ENCODE results near the gene RAD51B.

The RAD51B gene

GRCh38 chr14:68417009-68417650 lies 597.6 kb downstream of the RAD51B start:
- no peak for DNase-seq (ENCODE audit: extremely low read depth, insufficient read length)
- H3K4me3 ChIP-seq (replicated peaks; ENCODE audit: low read depth, low read length), result no peak overlapping the region
- H3K36me3 ChIP-seq (ENCODE audit: control insufficient read depth, insufficient read depth, low read length), result no peaks in the 10 kb centered on the region
- no peaks in the 10 kb centered on the region for H3K27me3 ChIP-seq (replicated peaks; ENCODE audit: control insufficient read depth, insufficient read depth, low read length)
- no peak for TF ChIP-seq CTCF (IDR thresholded peaks at IDR 0.05; ENCODE audit: insufficient read depth, low read length, poor library complexity, severe bottlenecking)

GRCh38 chr14:68418174-68419118 lies 598.9 kb downstream of the RAD51B start:
- DNase-seq (ENCODE audit: extremely low read depth, insufficient read length), result no peak
- no peaks in the 10 kb centered on the region for H3K27me3 ChIP-seq (replicated peaks; ENCODE audit: control insufficient read depth, insufficient read depth, low read length)
- H3K4me3 ChIP-seq (replicated peaks; ENCODE audit: low read depth, low read length), result no peak overlapping the region
- TF ChIP-seq CTCF (IDR thresholded peaks at IDR 0.05; ENCODE audit: insufficient read depth, low read length, poor library complexity, severe bottlenecking), result no peak
- H3K36me3 ChIP-seq (ENCODE audit: control insufficient read depth, insufficient read depth, low read length), result no peaks in the 10 kb centered on the region

GRCh38 chr14:68420350-68420749 lies 600.8 kb downstream of the RAD51B start:
- Histone ChIP-seq H3K36me3 (ENCODE audit: control insufficient read depth, insufficient read depth, low read length) (no peaks in the 10 kb centered on the region), H3K4me3 (replicated peaks; ENCODE audit: low read depth, low read length) (no peak overlapping the region), H3K27me3 (replicated peaks; ENCODE audit: control insufficient read depth, insufficient read depth, low read length) (no peaks in the 10 kb centered on the region)
- no peak for DNase-seq (ENCODE audit: extremely low read depth, insufficient read length)
- no peak for TF ChIP-seq CTCF (IDR thresholded peaks at IDR 0.05; ENCODE audit: insufficient read depth, low read length, poor library complexity, severe bottlenecking)

- no peaks in the 10 kb centered on the region for H3K36me3 ChIP-seq (ENCODE audit: control insufficient read depth, insufficient read depth, low read length)
- no peak for DNase-seq (ENCODE audit: extremely low read depth, insufficient read length)
Measured at GRCh38 chr14:68421116-68421515, 601.5 kb downstream of the RAD51B start.

GRCh38 chr14:68423686-68424085 lies 604.1 kb downstream of the RAD51B start:
- Histone ChIP-seq H3K27me3 (replicated peaks; ENCODE audit: control insufficient read depth, insufficient read depth, low read length) (no peaks in the 10 kb centered on the region), H3K4me3 (replicated peaks; ENCODE audit: low read depth, low read length) (no peak overlapping the region), H3K36me3 (ENCODE audit: control insufficient read depth, insufficient read depth, low read length) (no peaks in the 10 kb centered on the region)
- TF ChIP-seq CTCF (IDR thresholded peaks at IDR 0.05; ENCODE audit: insufficient read depth, low read length, poor library complexity, severe bottlenecking), result no peak
- no peak for DNase-seq (ENCODE audit: extremely low read depth, insufficient read length)

More at GRCh38 chr14:68421116-68421515, 601.5 kb downstream of the RAD51B start:
- H3K27me3 ChIP-seq (replicated peaks; ENCODE audit: control insufficient read depth, insufficient read depth, low read length), result no peaks in the 10 kb centered on the region
- no peak for TF ChIP-seq CTCF (IDR thresholded peaks at IDR 0.05; ENCODE audit: insufficient read depth, low read length, poor library complexity, severe bottlenecking)
- H3K4me3 ChIP-seq (replicated peaks; ENCODE audit: low read depth, low read length), result no peak overlapping the region
